Ovary (tissue), 9 donors: ENCODE data around the gene DCST1. TPM values are rescaled to one million over a fixed set of nuclear protein-coding genes. Genes with fewer than 3 reads are reported as not detected.

Experiments used
- DNase-seq, 5 donors: peaks; one replicate each; pipeline ENCODE4 v3.0.0-alpha.2; 2019 to 2020
- H3K27ac ChIP-seq, 2 donors: fragments of 200-600 bp; one replicate each; pipeline versions ENCODE4 v1.5.1 to v1.8.0; 2019 to 2022
- H3K27me3 ChIP-seq: fragments of 200-600 bp; one replicate; pipeline ENCODE4 v1.8.0; 2022
- H3K36me3 ChIP-seq: fragments of 200-600 bp; sonication (generic); one replicate; pipeline ENCODE4 v1.5.1; 2019
- H3K4me1 ChIP-seq: one replicate; pipeline ENCODE4 v1.8.1; 2013; ENCODE audit warnings: mild to moderate bottlenecking, moderate library complexity; ENCODE audit not compliant: insufficient read depth
- H3K4me3 ChIP-seq: fragments of 200-600 bp; sonication (generic); one replicate; pipeline ENCODE4 v1.5.1; 2017
- H3K9me3 ChIP-seq, 2 donors: fragments of 200-600 bp in 1 of 2; sonication (generic) in 1 of 2; one replicate each; pipeline versions ENCODE4 v1.5.1 to v1.8.1; 2013 to 2019; ENCODE audit warnings: mild to moderate bottlenecking in 1 of 2, moderate library complexity in 1 of 2
- EP300 ChIP-seq: sonication (generic); formaldehyde crosslinking; IDR thresholded peaks from one replicate; pipeline ENCODE4 v1.6.1; 2017; ENCODE audit warnings: antibody characterized with exemption
- POLR2A ChIP-seq: fragments of 450-650 bp; IDR thresholded peaks from one replicate; pipeline ENCODE4 v1.6.1; 2017; ENCODE audit warnings: antibody characterized with exemption, mild to moderate bottlenecking, moderate library complexity
- WGBS, 3 donors: extraction: QIAGEN DNeasy Blood & Tissue Kit in 1 of 3; methylation state at CpG; one replicate each; pipeline versions ENCODE4 v1.1.5 to v1.1.7; 2013 to 2017; 5-methylcytosine and 5-hydroxymethylcytosine counted together
- intact Hi-C, 4 donors: fragments of 100-400 bp; cut with DNase I; formaldehyde crosslinking; loops; one replicate each; pipeline versions ENCODE4 v1.11.0 to v1.15.1; 2022 to 2023
- polyA plus RNA-seq, 2 donors: library from polyadenylated mRNA; stranded (reverse); fragments of 200-250 nt in 1 of 2; fragments of 350-450 nt in 1 of 2; fragmentation: Illumina TruSeq in 1 of 2; extraction: RNeasy Lipid Tissue Mini Kit (QIAGEN cat#74804) in 1 of 2; gene quantifications; one replicate each; pipeline ENCODE4 v1.2.3, GENCODE V29; 2013 to 2014
- total RNA-seq, 7 donors: library from RNA; depleted of rRNA in 2 of 7; stranded (reverse); fragments of >200 nt in 2 of 7; fragmentation: NEBNext Ultra II Directional in 3 of 7; extraction: Animal tissue kit (Norgen Biotek cat#: 25700) in 3 of 7; gene quantifications; one replicate each; pipeline versions ENCODE4 v1.1.0 to v1.2.4, GENCODE V29; 2016 to 2023
- TF ChIP-seq, protein P1 (sequence below), 3 donors: fragments of 450-650 bp in 2 of 3; fragments of 200-600 bp in 1 of 3; IDR thresholded peaks; one replicate each; pipeline versions ENCODE4 v1.5.1 to v1.8.0; 2016 to 2022; ENCODE audit warnings: antibody characterized with exemption in 3 of 3, mild to moderate bottlenecking in 1 of 3
- donor health status: DM: no; HTN: no; CAD: no; lungs with moderate emphysema.
- donor health status: DM: no; HTN: no; CAD: no.
- donor health status: Bipolar disorder and iron deficiency.
- donor health status: DM: yes; HTN: yes; CAD: no.
- donor health status: DM: no; HTN: no; CAD: no.
- donor health status: DM: yes; HTN: yes; CAD: no.

The DCST1 gene
- total and polyA plus RNA-seq, 9 donors: 0.06 to 0.80 (median 0.30) TPM; not detected in 4

DNA sequence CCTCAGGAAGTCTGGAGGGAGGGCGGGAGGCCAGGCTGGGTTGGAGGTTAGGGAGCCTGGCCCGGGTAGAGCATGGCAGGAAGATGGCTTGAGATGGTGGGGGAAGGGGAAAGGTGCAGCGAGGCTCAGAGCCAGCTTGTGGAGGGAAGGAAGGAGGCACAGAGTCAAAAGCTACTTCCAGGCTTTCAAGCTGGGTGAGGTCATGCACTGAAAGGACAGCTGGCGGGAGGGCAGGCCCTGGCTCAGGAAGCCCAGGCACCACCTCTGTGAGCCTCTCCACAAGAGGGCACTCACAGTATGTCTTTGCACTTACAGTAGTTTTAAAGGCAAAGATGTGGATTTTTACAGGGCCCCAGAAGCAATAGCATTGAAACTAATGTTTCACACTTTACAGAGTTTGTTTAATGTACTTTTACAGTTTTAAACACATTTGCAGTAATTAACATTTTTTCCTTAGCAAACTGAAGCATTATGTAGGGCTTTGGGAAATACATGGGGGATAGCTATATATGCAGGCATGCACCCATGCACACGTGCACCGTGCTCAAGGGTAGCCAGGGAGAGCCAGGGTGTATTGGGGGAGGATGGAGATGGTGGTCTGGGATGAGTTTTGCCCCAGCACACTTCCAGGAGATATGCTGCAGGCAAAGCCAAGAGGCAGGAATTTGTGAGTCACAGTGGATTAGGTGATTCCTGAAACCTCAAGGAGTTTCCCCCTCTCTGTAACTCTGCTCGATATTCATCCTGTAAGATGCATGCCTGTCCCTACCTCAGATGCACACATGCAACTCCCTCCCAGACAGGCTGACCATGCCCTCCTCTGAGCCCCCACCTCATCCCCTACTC lies 11.4 kb downstream of the DCST1 start:
- no peaks in the 10 kb centered on the region for H3K9me3 ChIP-seq
- intact Hi-C loops: loop anchor here in 1 of 4 donors (5.0 kb wide), 1 partner anchor 37 kb away; no protein-coding TSS in a partner anchor
- TF ChIP-seq POLR2A: no peak
- no peak for TF ChIP-seq EP300
- TF ChIP-seq, protein P1, sequence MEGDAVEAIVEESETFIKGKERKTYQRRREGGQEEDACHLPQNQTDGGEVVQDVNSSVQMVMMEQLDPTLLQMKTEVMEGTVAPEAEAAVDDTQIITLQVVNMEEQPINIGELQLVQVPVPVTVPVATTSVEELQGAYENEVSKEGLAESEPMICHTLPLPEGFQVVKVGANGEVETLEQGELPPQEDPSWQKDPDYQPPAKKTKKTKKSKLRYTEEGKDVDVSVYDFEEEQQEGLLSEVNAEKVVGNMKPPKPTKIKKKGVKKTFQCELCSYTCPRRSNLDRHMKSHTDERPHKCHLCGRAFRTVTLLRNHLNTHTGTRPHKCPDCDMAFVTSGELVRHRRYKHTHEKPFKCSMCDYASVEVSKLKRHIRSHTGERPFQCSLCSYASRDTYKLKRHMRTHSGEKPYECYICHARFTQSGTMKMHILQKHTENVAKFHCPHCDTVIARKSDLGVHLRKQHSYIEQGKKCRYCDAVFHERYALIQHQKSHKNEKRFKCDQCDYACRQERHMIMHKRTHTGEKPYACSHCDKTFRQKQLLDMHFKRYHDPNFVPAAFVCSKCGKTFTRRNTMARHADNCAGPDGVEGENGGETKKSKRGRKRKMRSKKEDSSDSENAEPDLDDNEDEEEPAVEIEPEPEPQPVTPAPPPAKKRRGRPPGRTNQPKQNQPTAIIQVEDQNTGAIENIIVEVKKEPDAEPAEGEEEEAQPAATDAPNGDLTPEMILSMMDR (IDR thresholded peaks at IDR 0.05): peak in 2 of 3 donors; percentile 28 to 36
- H3K4me1 ChIP-seq: no peaks in the 10 kb centered on the region
- H3K27me3 ChIP-seq: no peaks in the 10 kb centered on the region
- no peaks in the 10 kb centered on the region for H3K36me3 ChIP-seq
- DNase-seq: peak in 4 of 5 donors; percentile 45 to 61 (median 54)
- no peak overlapping the region for H3K4me3 ChIP-seq
- H3K27ac ChIP-seq: no peak overlapping the region
- 55 to 70% (median 55%) methylated on average over 7 of the region's 7 CpGs for WGBS, 3 donors

DNA sequence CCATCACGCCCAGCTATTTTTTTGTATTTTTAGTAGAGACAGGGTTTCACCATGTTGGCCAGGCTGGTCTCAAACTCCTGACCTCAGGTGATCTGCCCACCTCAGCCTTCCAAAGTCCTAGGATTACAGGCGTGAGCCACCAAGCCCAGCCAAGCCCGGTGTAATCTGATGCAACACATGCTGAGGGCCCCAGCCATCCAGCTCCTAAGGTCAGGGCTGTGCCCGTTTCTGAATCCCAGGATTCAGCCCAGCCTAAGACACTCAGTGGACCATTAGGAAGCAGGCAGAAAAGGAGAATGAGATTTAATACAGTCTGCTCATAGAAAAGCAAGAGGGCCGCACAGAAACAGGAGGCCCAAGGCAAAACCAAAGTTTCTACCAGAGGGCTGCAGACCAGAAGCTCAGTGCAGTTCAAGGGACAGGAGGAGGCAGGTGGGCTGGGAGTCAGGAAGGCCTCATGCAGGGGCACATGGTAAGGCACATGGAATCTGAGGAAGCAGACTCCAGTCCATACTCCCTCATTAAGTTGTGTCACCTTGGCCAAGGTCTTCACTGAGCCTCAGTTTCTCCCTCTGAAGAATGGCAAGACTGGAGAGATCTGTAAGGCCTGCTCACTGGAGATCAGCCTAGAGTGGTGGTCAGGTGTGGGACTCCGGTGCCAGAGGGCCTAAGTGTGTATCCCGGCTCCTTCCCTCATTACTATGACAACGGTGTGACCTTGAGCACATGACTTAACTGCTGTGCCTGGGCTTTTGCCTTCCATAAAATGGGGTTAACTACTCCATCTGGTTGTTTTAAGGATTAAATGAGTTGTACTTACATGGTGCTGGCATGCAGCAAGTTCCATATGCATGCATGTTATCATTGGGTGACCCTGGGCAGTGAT lies 15.1 kb downstream of the DCST1 start:
- no peaks in the 10 kb centered on the region for H3K36me3 ChIP-seq
- DNase-seq: no peak
- intact Hi-C loops: loop anchor here in 1 of 4 donors (5.0 kb wide), 1 partner anchor 34 kb away; no protein-coding TSS in a partner anchor
- no peaks in the 10 kb centered on the region for H3K27me3 ChIP-seq
- no peaks in the 10 kb centered on the region for H3K9me3 ChIP-seq
- TF ChIP-seq POLR2A: no peak
- no peak for TF ChIP-seq EP300
- TF ChIP-seq, protein P1 (IDR thresholded peaks at IDR 0.05): no peak
- 83 to 86% (median 84%) methylated on average over 8 of the region's 8 CpGs for WGBS, 3 donors
- no peak overlapping the region for H3K4me3 ChIP-seq
- peaks cover 6% of the 10 kb centered on the region for H3K4me1 ChIP-seq
- no peak overlapping the region for H3K27ac ChIP-seq

DNA sequence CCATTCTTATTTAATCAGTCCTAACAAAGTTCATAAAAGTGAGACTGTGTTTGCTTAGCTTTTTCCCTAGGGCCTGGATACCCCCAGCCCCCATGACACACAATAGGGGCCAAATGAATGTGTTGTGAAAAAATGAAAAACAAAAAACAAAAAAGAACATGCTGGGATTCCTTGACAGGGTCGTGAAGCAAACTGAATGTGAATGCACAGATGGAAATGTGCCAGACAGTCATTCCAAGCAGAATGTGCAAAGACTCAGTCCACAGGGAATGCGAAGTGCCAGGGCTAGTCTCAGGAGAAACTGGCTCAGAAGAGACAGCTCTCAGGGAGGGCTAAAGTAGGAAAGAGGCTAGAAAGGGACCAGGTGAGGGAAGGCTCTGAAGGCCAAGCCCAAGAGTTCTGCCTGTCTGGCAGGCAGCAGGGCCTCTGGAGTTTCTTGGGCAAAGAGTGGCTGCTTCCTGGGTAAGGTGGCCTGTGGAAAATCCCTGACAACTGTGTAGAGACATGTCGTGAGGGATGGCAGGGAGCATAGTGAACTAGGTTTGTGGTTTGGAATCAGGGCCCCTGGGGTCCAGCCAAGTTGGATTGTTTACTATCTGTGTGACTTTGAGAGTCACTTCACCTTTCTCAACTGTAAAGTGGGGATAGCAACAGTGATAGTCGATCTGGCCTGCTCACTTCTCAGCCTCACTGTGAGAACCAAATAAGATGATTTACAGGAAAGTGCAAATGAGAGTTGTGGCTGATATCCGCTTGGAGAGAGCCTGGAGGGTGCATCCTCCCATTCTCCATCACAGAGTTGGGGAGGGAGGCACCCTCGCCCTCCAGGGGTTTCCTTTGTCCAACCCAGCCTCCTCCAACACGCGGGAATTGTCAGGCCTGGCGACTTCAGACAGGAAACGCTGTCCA lies 16.3 kb downstream of the DCST1 start:
- H3K36me3 ChIP-seq: no peaks in the 10 kb centered on the region
- H3K27me3 ChIP-seq: no peaks in the 10 kb centered on the region
- intact Hi-C loops: loop anchor here in 3 of 4 donors (5.0 to 10.0 kb wide), 5 partner anchors 32 to 485 kb away; partner anchors contain the start of genes CHRNB2 (in 1 of the 3), CKS1B (in 1 of the 3) and SHC1 (in 1 of the 3)
- peak overlapping the region; percentile 82 for H3K4me3 ChIP-seq
- 21 to 25% (median 21%) methylated on average over 10 of the region's 10 CpGs for WGBS, 3 donors
- peaks cover 6% of the 10 kb centered on the region for H3K4me1 ChIP-seq
- TF ChIP-seq POLR2A: peak; percentile 9
- no peak for TF ChIP-seq EP300
- DNase-seq: no peak
- no peaks in the 10 kb centered on the region for H3K9me3 ChIP-seq
- H3K27ac ChIP-seq: peak overlapping the region in 1 of 2 donors; percentile 81

DNA sequence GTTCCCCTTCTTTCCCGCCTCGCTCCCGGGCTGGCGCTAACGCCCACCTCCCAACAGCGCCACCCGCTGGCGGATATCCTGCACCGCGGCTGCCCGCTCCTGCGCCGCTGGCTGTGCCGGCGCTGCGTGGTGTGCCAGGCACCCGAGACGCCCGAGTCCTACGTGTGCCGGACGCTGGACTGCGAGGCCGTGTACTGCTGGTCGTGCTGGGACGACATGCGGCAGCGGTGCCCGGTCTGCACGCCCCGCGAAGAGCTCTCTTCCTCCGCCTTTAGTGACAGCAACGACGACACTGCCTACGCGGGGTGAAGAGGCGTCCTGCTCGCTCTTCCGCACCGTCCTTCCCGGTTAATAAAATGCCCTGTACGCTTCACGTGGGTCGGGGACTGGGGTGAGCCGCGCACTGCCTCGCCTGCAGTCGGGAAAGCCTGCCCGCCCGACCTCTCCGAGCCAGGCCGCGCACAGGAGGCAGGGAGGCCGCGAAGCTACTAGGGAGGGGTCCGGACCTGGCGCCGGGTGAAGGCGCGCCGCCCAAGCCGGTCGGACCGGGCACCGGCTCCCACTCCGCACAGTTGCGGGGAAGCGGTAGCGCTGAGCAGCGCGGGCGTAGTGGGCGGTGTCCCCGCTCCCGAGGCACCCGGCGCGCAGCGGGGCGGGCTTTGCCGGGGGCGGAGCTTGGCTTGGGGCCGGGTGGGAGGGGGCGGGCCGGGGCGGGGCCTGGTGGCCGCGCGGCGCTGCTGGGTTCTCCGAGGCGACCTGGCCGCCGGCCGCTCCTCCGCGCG lies 17.1 kb downstream of the DCST1 start, which contains the start of gene ADAM15:
Gene ADAM15, plus strand, starts transcription at position 757 of the 782 bp plus-strand sequence. CDS start 71 bp downstream, outside the sequence.
- 0 to 1% (median 1%) methylated on average over 36 to 95 of the region's 99 CpGs for WGBS, 3 donors
- no peaks in the 10 kb centered on the region for H3K36me3 ChIP-seq
- DNase-seq: peak; percentile 73 to 87 (median 84)
- H3K9me3 ChIP-seq: no peaks in the 10 kb centered on the region
- intact Hi-C loops: loop anchor here in 3 of 4 donors (5.0 to 10.0 kb wide), 4 partner anchors 33 to 486 kb away; partner anchors contain the start of genes CHRNB2 (in 1 of the 3), CKS1B (in 1 of the 3) and SHC1 (in 1 of the 3)
- TF ChIP-seq EP300: no peak
- TF ChIP-seq, protein P1 (IDR thresholded peaks at IDR 0.05): peak; percentile 40 to 91 (median 78)
- H3K4me1 ChIP-seq: peaks cover 6% of the 10 kb centered on the region
- H3K4me3 ChIP-seq: peak within 1 kb of the TSS; percentile 82
- peak within 1 kb of the TSS; percentile 33 to 81 for H3K27ac ChIP-seq
- H3K27me3 ChIP-seq: no peaks in the 10 kb centered on the region
